ENCODE measurements around the gene BEST3. TPM values are rescaled to one million over a fixed set of nuclear protein-coding genes. Genes with fewer than 3 reads are reported as not detected.

Gene BEST3
- total and polyA plus RNA-seq, 12 donors = 0.27 to 3.3 (median 1.3) TPM

DNA sequence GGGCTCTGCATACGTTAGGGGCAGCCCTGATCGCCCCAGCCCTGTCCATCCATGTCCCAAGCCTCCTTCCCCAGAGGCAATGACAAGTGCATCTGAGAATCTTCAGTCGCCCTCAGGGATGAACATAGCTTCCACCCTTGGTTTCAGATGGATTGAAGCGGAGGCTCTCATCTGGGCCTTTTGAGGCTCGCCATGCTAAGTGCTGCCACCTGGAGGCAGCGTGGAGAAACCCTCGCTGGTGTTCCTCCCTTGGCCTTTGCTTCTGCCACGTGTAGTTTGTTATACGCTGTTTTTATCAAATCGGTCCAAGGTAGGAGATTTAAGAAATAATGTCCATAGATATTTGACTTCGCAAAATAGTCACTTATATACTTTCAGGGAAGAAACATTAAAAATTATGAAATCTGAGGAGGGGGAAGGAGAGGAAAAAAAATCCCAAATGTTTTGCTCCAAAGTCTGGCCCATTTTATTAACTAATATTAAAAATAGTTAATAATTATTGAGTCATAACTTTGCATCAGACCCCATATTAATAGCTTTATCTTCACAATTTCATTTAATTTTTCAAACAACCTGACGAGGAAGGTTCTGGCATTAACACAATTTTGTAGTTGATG lies 59.6 kb downstream of the BEST3 start:
- TF ChIP-seq, protein P1, sequence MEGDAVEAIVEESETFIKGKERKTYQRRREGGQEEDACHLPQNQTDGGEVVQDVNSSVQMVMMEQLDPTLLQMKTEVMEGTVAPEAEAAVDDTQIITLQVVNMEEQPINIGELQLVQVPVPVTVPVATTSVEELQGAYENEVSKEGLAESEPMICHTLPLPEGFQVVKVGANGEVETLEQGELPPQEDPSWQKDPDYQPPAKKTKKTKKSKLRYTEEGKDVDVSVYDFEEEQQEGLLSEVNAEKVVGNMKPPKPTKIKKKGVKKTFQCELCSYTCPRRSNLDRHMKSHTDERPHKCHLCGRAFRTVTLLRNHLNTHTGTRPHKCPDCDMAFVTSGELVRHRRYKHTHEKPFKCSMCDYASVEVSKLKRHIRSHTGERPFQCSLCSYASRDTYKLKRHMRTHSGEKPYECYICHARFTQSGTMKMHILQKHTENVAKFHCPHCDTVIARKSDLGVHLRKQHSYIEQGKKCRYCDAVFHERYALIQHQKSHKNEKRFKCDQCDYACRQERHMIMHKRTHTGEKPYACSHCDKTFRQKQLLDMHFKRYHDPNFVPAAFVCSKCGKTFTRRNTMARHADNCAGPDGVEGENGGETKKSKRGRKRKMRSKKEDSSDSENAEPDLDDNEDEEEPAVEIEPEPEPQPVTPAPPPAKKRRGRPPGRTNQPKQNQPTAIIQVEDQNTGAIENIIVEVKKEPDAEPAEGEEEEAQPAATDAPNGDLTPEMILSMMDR (IDR thresholded peaks at IDR 0.05) = peak; percentile 56 to 81 (median 77)
- no peak for TF ChIP-seq POLR2A (IDR thresholded peaks at IDR 0.05)
- intact Hi-C loops (cut with DNase I) = no loop called here

DNA sequence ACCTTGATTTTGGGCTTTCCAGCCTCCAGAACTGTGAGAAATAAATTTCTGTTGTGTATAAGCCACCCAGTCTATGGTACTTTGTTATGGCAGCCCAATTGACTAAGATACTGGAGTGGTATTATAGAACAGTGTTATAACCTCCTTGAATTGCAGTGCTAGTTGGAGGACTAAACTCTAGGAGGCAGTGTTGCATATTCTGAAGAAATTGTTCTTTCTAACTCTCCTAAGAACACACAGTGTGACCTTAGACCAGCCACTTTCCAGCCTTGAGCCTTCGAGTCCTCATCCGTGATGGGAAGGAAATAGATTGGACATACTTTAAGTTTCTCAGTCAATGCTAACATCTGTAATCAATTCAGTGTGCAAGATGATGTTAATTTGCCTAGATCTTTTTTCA lies 66.0 kb downstream of the BEST3 start:
- Histone ChIP-seq H3K36me3 (replicated peaks in 1 of 2) (no peaks in the 10 kb centered on the region), H3K4me1 (replicated peaks in 1 of 2) (no peaks in the 10 kb centered on the region), H3K4me3 (no peak overlapping the region), H3K27ac (no peak overlapping the region), H3K27me3 (no peaks in the 10 kb centered on the region), H3K9me3 (replicated peaks in 1 of 3) (no peaks in the 10 kb centered on the region)
- TF ChIP-seq, protein P1 (IDR thresholded peaks at IDR 0.05) = no peak
- TF ChIP-seq POLR2A (IDR thresholded peaks at IDR 0.05) = no peak
- DNase-seq = no peak
- intact Hi-C loops (cut with DNase I) = no loop called here
- 87 to 100% (median 94%) methylated on average over 2 of the region's 2 CpGs for WGBS, 4 donors

More for the DNA sequence above, 59.6 kb downstream of the BEST3 start:
- no peak overlapping the region for H3K27ac ChIP-seq
- peak; percentile 56 to 86 (median 67) for DNase-seq
- H3K9me3 ChIP-seq (replicated peaks in 1 of 3) = no peaks in the 10 kb centered on the region
- H3K27me3 ChIP-seq = no peaks in the 10 kb centered on the region
- WGBS, 4 donors = 29 to 38% (median 32%) methylated on average over 10 to 12 of the region's 12 CpGs
- H3K36me3 ChIP-seq (replicated peaks in 1 of 2) = no peaks in the 10 kb centered on the region
- no peaks in the 10 kb centered on the region for H3K4me1 ChIP-seq (replicated peaks in 1 of 2)
- no peak overlapping the region for H3K4me3 ChIP-seq

GRCh38 chr12:69630191-69630590 lies 68.9 kb downstream of the BEST3 start:
- H3K9me3 ChIP-seq (replicated peaks in 1 of 3) = no peaks in the 10 kb centered on the region
- no peaks in the 10 kb centered on the region for H3K36me3 ChIP-seq (replicated peaks in 1 of 2)
- no peak overlapping the region for H3K27ac ChIP-seq
- 80 to 87% (median 85%) methylated on average over 6 of the region's 6 CpGs for WGBS, 4 donors
- intact Hi-C loops (cut with DNase I) = no loop called here
- no peak for DNase-seq
- no peaks in the 10 kb centered on the region for H3K4me1 ChIP-seq (replicated peaks in 1 of 2)
- TF ChIP-seq, protein P1 (IDR thresholded peaks at IDR 0.05) = peak in 3 of 6 experiments; percentile 7 to 9 (median 7)
- no peak for TF ChIP-seq POLR2A (IDR thresholded peaks at IDR 0.05)
- H3K4me3 ChIP-seq = no peak overlapping the region
- no peaks in the 10 kb centered on the region for H3K27me3 ChIP-seq

GRCh38 chr12:69627501-69627900 lies 71.6 kb downstream of the BEST3 start:
- no peaks in the 10 kb centered on the region for H3K36me3 ChIP-seq (replicated peaks in 1 of 2)
- WGBS, 4 donors = 68 to 89% (median 77%) methylated on average over 8 of the region's 8 CpGs
- no peaks in the 10 kb centered on the region for H3K4me1 ChIP-seq (replicated peaks in 1 of 2)
- TF ChIP-seq POLR2A (IDR thresholded peaks at IDR 0.05) = no peak
- TF ChIP-seq, protein P1 (IDR thresholded peaks at IDR 0.05) = no peak
- no peaks in the 10 kb centered on the region for H3K27me3 ChIP-seq
- no peak for DNase-seq
- H3K9me3 ChIP-seq (replicated peaks in 1 of 3) = no peaks in the 10 kb centered on the region
- intact Hi-C loops (cut with DNase I) = no loop called here
- no peak overlapping the region for H3K27ac ChIP-seq
- no peak overlapping the region for H3K4me3 ChIP-seq

Data from adrenal gland (tissue), 12 donors.